ENCODE data around the gene GPBP1L1. TPM values are rescaled to one million over a fixed set of nuclear protein-coding genes. Genes with fewer than 3 reads are reported as not detected.
"Not testable (repeated sequence)": the region's sequence is repeated elsewhere in the genome, so short reads cannot be mapped to it uniquely, and the experiment has no call there.

The GPBP1L1 gene
- total RNA-seq, 4 donors from 2014 or later: 107 to 148 (median 128) TPM

GRCh38 chr1:45722809-45723208 lies 36.5 kb upstream of the GPBP1L1 start:
- 90 to 91% methylated on average over 3 of the region's 3 CpGs for WGBS, 2 donors
- Histone ChIP-seq H3K27ac (no peak overlapping the region), H3K27me3 (no peaks in the 10 kb centered on the region), H3K9me3 (no peaks in the 10 kb centered on the region), H3K36me3 (peaks cover 0 to 38% (median 0%) of the 10 kb centered on the region in 3 donors), H3K4me1 (no peaks in the 10 kb centered on the region), H3K4me3 (no peak overlapping the region)
- TF ChIP-seq, protein P1, sequence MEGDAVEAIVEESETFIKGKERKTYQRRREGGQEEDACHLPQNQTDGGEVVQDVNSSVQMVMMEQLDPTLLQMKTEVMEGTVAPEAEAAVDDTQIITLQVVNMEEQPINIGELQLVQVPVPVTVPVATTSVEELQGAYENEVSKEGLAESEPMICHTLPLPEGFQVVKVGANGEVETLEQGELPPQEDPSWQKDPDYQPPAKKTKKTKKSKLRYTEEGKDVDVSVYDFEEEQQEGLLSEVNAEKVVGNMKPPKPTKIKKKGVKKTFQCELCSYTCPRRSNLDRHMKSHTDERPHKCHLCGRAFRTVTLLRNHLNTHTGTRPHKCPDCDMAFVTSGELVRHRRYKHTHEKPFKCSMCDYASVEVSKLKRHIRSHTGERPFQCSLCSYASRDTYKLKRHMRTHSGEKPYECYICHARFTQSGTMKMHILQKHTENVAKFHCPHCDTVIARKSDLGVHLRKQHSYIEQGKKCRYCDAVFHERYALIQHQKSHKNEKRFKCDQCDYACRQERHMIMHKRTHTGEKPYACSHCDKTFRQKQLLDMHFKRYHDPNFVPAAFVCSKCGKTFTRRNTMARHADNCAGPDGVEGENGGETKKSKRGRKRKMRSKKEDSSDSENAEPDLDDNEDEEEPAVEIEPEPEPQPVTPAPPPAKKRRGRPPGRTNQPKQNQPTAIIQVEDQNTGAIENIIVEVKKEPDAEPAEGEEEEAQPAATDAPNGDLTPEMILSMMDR (IDR thresholded peaks at IDR 0.05): no peak
- TF ChIP-seq POLR2A (IDR thresholded peaks at IDR 0.05) (no peak), EP300 (IDR thresholded peaks at IDR 0.05) (no peak)
- DNase-seq (ENCODE audit: low spot score in 2 of 2): no peak

- no peaks in the 10 kb centered on the region for H3K9me3 ChIP-seq
- H3K27me3 ChIP-seq: no peaks in the 10 kb centered on the region
Observed at GRCh38 chr1:45721207-45721606, 34.9 kb upstream of the GPBP1L1 start.

GRCh38 chr1:45718289-45718688 lies 32.0 kb upstream of the GPBP1L1 start:
- WGBS, 2 donors: 94 to 100% methylated on average over 1 of the region's 1 CpG
- Histone ChIP-seq H3K27me3 (no peaks in the 10 kb centered on the region), H3K36me3 (peaks cover 0 to 63% (median 0%) of the 10 kb centered on the region in 3 donors), H3K9me3 (no peaks in the 10 kb centered on the region), H3K4me1 (no peaks in the 10 kb centered on the region), H3K4me3 (no peak overlapping the region), H3K27ac (no peak overlapping the region)
- TF ChIP-seq EP300 (IDR thresholded peaks at IDR 0.05) (no peak), POLR2A (IDR thresholded peaks at IDR 0.05) (no peak)
- TF ChIP-seq, protein P1 (IDR thresholded peaks at IDR 0.05): no peak
- DNase-seq (ENCODE audit: low spot score in 2 of 2): no peak

More at GRCh38 chr1:45721207-45721606, 34.9 kb upstream of the GPBP1L1 start:
- no peak overlapping the region for H3K4me3 ChIP-seq
- WGBS, 2 donors: 62 to 88% methylated on average over 1 of the region's 1 CpG
- TF ChIP-seq POLR2A (IDR thresholded peaks at IDR 0.05): no peak
- H3K36me3 ChIP-seq: peaks cover 0 to 38% (median 0%) of the 10 kb centered on the region in 3 donors
- H3K27ac ChIP-seq: no peak overlapping the region
- no peaks in the 10 kb centered on the region for H3K4me1 ChIP-seq
- DNase-seq (ENCODE audit: low spot score in 2 of 2): no peak

DNA sequence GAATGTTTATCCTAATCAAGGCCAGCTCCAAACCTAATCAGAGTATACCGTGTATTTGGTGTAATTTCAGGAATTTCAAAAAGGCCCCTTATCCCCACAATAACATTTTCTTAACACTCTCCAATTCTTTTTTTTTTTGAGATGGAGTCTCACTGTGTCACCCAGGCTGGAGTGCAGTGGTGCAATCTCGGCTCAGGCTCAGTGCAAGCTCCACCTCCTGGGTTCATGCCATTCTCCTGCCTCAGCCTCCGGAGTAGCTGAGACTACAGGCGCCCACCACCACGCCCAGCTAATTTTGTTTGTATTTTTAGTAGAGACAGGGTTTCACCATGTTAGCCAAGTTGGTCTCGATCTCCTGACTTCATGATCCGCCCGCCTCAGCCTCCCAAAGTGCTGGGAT lies 31.1 kb upstream of the GPBP1L1 start:
- 77 to 85% methylated on average over 8 of the region's 8 CpGs for WGBS, 2 donors
- not testable (repeated sequence) for DNase-seq (ENCODE audit: low spot score in 2 of 2); H3K4me3 ChIP-seq; H3K4me1 ChIP-seq; H3K27ac ChIP-seq; H3K27me3 ChIP-seq; H3K9me3 ChIP-seq
- peaks cover 0 to 72% (median 0%) of the 10 kb centered on the region in 3 donors for H3K36me3 ChIP-seq

DNA sequence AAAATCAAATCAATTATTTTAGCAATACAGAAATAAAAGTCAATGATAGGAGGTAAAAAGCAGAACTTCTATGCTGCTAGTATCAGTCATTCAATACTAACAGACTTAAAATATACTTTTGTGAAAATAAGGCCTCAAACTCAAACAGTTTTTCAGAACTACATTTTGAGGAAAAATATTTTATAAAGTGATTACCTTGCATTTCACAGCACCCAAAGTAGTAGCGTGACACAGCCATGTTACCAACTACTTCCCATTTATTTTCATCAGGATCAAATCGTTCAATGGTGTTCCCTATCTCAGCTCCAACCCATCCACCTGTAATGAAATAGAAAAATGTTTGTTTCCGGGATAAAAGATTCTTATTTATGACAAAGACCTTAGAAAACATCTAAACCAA lies 30.4 kb upstream of the GPBP1L1 start:
- WGBS, 2 donors: 93 to 95% methylated on average over 3 of the region's 3 CpGs
- Histone ChIP-seq H3K27me3 (no peaks in the 10 kb centered on the region), H3K9me3 (no peaks in the 10 kb centered on the region), H3K27ac (no peak overlapping the region), H3K4me1 (no peaks in the 10 kb centered on the region), H3K4me3 (no peak overlapping the region), H3K36me3 (peaks cover 0 to 72% (median 0%) of the 10 kb centered on the region in 3 donors)
- TF ChIP-seq, protein P1 (IDR thresholded peaks at IDR 0.05): no peak
- TF ChIP-seq POLR2A (IDR thresholded peaks at IDR 0.05) (no peak), EP300 (IDR thresholded peaks at IDR 0.05) (no peak)
- no peak for DNase-seq (ENCODE audit: low spot score in 2 of 2)

DNA sequence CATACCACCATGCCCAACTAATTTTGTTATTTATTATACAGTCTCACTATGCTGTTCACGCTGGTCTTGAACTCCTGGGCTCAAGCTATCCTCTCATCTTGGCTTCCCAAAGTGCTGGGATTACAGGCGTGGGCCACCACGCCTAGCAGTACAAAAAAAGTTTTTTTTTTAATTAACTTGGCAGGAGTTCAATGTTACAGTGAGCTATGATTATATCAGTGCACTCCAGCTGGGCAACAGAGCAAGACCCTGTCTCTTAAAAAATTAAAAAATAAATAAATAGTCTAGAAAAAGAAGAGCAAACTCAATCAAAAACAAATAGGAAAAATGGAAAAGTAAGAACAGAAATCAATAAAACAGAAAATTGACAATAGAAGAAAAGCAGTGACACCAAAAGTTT lies 27.4 kb upstream of the GPBP1L1 start:
- no peaks in the 10 kb centered on the region for H3K9me3 ChIP-seq
- H3K4me3 ChIP-seq: no peak overlapping the region
- no peak for DNase-seq (ENCODE audit: low spot score in 2 of 2)
- no peaks in the 10 kb centered on the region for H3K27me3 ChIP-seq
- no peak overlapping the region for H3K27ac ChIP-seq
- H3K4me1 ChIP-seq: no peaks in the 10 kb centered on the region
- TF ChIP-seq, protein P1 (IDR thresholded peaks at IDR 0.05): no peak
- TF ChIP-seq POLR2A (IDR thresholded peaks at IDR 0.05): no peak
- no peak for TF ChIP-seq EP300 (IDR thresholded peaks at IDR 0.05)
- 87 to 94% methylated on average over 3 of the region's 3 CpGs for WGBS, 2 donors
- H3K36me3 ChIP-seq: peaks cover 0 to 83% (median 0%) of the 10 kb centered on the region in 3 donors

Data from tibial nerve (tissue), 4 donors.